Smooth muscle cell (in vitro differentiated cells): ENCODE results near the gene SPRR4. TPM values are rescaled to one million over a fixed set of nuclear protein-coding genes. Genes with fewer than 3 reads are reported as not detected.

Experiments
- DNase-seq: peaks from one replicate; lab custom pipeline; 2025; ENCODE audit not compliant: unreplicated experiment; lab: John Stamatoyannopoulos, UW
- H2AFZ ChIP-seq: fragments of 200-600 bp; sonication (generic); 2 replicates; pipeline ENCODE4 v1.6.0; 2016; ENCODE audit warnings: antibody characterized with exemption, low read depth, mild to moderate bottlenecking
- H3F3A ChIP-seq: fragments of 200-600 bp; sonication (generic); 2 replicates; pipeline ENCODE4 v1.6.0; 2017; ENCODE audit warnings: antibody characterized with exemption, low read depth
- H3K27ac ChIP-seq: fragments of 200-600 bp; sonication (generic); 2 replicates; pipeline ENCODE4 v1.5.1; 2016; ENCODE audit warnings: low read depth, mild to moderate bottlenecking
- H3K27me3 ChIP-seq: fragments of 200-600 bp; sonication (generic); 2 replicates; pipeline ENCODE4 v1.6.1; 2016; ENCODE audit warnings: low read depth, mild to moderate bottlenecking
- H3K36me3 ChIP-seq: fragments of 200-600 bp; sonication (generic); 2 replicates; pipeline ENCODE4 v1.5.1; 2016; ENCODE audit warnings: low read depth
- H3K4me1 ChIP-seq: fragments of 200-600 bp; sonication (generic); 2 replicates; pipeline ENCODE4 v1.5.1; 2016; ENCODE audit warnings: low read depth
- H3K4me2 ChIP-seq: fragments of 200-600 bp; sonication (generic); 2 replicates; pipeline ENCODE4 v1.6.0; 2016; ENCODE audit warnings: mild to moderate bottlenecking
- H3K4me3 ChIP-seq: fragments of 200-600 bp; sonication (generic); 2 replicates; pipeline ENCODE4 v1.5.1; 2016; ENCODE audit warnings: mild to moderate bottlenecking
- H3K79me2 ChIP-seq: fragments of 200-600 bp; sonication (generic); 2 replicates; pipeline ENCODE4 v1.6.0; 2016; ENCODE audit warnings: low read depth, mild to moderate bottlenecking
- H3K9ac ChIP-seq: fragments of 200-600 bp; sonication (generic); 2 replicates; pipeline ENCODE4 v1.6.0; 2016; ENCODE audit warnings: low read depth
- H3K9me3 ChIP-seq: fragments of 200-600 bp; sonication (generic); replicated peaks from 2 replicates; pipeline ENCODE4 v1.5.1; 2016; ENCODE audit warnings: low read depth
- H4K20me1 ChIP-seq: fragments of 200-600 bp; sonication (generic); 2 replicates; pipeline ENCODE4 v1.6.0; 2016; ENCODE audit warnings: low read depth
- CTCF ChIP-seq: fragments of 200-600 bp; sonication (generic); IDR thresholded peaks from 2 replicates; pipeline ENCODE4 v1.5.1; 2017; ENCODE audit warnings: borderline replicate concordance, mild to moderate bottlenecking, antibody characterized with exemption; ENCODE audit not compliant: insufficient read depth, poor library complexity, severe bottlenecking
- WGBS: methylation state at CpG from one replicate; pipeline ENCODE4 v1.1.7; 2016; ENCODE audit warnings: low lambda C conversion rate; 5-methylcytosine and 5-hydroxymethylcytosine counted together
- polyA plus RNA-seq: library from polyadenylated mRNA; unstranded; fragments of >200 nt; fragmentation: Nextera tagmentation; extraction: Ambion mirVana; gene quantifications from 2 replicates; pipeline ENCODE4 v1.2.1, GENCODE V29; 2016
- total RNA-seq: library from RNA; depleted of rRNA; stranded (reverse); fragments of >200 nt; gene quantifications from 2 replicates; pipeline ENCODE4 v1.2.3, GENCODE V29; 2014

The SPRR4 gene
- total and polyA plus RNA-seq, 2 experiments from 2014 or later: 5.9 TPM; not detected in 1

GRCh38 chr1:152982076-152982475, 11.6 kb downstream of the SPRR4 start:
- TF ChIP-seq CTCF: no peak
- no peak overlapping the region for H3K4me3 ChIP-seq
- no peak overlapping the region for H2AFZ ChIP-seq
- no peaks in the 10 kb centered on the region for H3K27me3 ChIP-seq
- no peak overlapping the region for H3K27ac ChIP-seq
- H3K4me2 ChIP-seq: no peak overlapping the region
- H3K79me2 ChIP-seq: no peaks in the 10 kb centered on the region
- H3K9me3 ChIP-seq: no peaks in the 10 kb centered on the region
- no peak for DNase-seq
- no peaks in the 10 kb centered on the region for H3F3A ChIP-seq
- WGBS: 67% methylated on average over 4 of the region's 4 CpGs
- H3K4me1 ChIP-seq: no peaks in the 10 kb centered on the region
- no peak overlapping the region for H3K9ac ChIP-seq
- H3K36me3 ChIP-seq: no peaks in the 10 kb centered on the region
- H4K20me1 ChIP-seq: no peaks in the 10 kb centered on the region

- H3K9me3 ChIP-seq: no peaks in the 10 kb centered on the region
- no peaks in the 10 kb centered on the region for H3K27me3 ChIP-seq
- no peaks in the 10 kb centered on the region for H4K20me1 ChIP-seq
- no peak overlapping the region for H3K4me3 ChIP-seq
- H3K4me1 ChIP-seq: no peaks in the 10 kb centered on the region
- H3K27ac ChIP-seq: no peak overlapping the region
- H2AFZ ChIP-seq: no peak overlapping the region
- H3K79me2 ChIP-seq: no peaks in the 10 kb centered on the region
- no peak overlapping the region for H3K4me2 ChIP-seq
- no peaks in the 10 kb centered on the region for H3K36me3 ChIP-seq
- no peak for DNase-seq
- H3F3A ChIP-seq: no peaks in the 10 kb centered on the region
- TF ChIP-seq CTCF: no peak
- no peak overlapping the region for H3K9ac ChIP-seq
Measured at GRCh38 chr1:152983234-152983633, 12.8 kb downstream of the SPRR4 start.

GRCh38 chr1:152983743-152984142, 13.3 kb downstream of the SPRR4 start, which contains the start of gene SPRR1A:
Gene SPRR1A, plus strand, starts transcription at chr1:152984081. Its CDS starts 1,150 bp downstream, at chr1:152985231.
- Histone ChIP-seq H3K9ac (no peak within 1 kb of the TSS), H2AFZ (no peak within 1 kb of the TSS), H3K36me3 (no peaks in the 10 kb centered on the region), H3K27ac (no peak within 1 kb of the TSS), H3K9me3 (no peaks in the 10 kb centered on the region), H3K79me2 (no peaks in the 10 kb centered on the region), H3F3A (no peaks in the 10 kb centered on the region), H3K27me3 (no peaks in the 10 kb centered on the region), H3K4me2 (no peak within 1 kb of the TSS), H3K4me1 (no peaks in the 10 kb centered on the region), H3K4me3 (no peak within 1 kb of the TSS), H4K20me1 (no peaks in the 10 kb centered on the region)
- no peak for TF ChIP-seq CTCF
- DNase-seq: no peak
- WGBS: 79% methylated on average over 3 of the region's 3 CpGs

- TF ChIP-seq CTCF: no peak
- H3K4me1 ChIP-seq: no peaks in the 10 kb centered on the region
- no peak for DNase-seq
- no peak overlapping the region for H3K4me3 ChIP-seq
- H3K9me3 ChIP-seq: no peaks in the 10 kb centered on the region
- H3K27ac ChIP-seq: no peak overlapping the region
- no peaks in the 10 kb centered on the region for H4K20me1 ChIP-seq
- H2AFZ ChIP-seq: no peak overlapping the region
- no peaks in the 10 kb centered on the region for H3F3A ChIP-seq
- WGBS: 66% methylated on average over 2 of the region's 2 CpGs
- H3K9ac ChIP-seq: no peak overlapping the region
- no peaks in the 10 kb centered on the region for H3K36me3 ChIP-seq
- no peaks in the 10 kb centered on the region for H3K27me3 ChIP-seq
- no peaks in the 10 kb centered on the region for H3K79me2 ChIP-seq
- no peak overlapping the region for H3K4me2 ChIP-seq
Measured at GRCh38 chr1:152986578-152986977, 16.1 kb downstream of the SPRR4 start.
